ENCODE data around the gene CDC42EP2. TPM values are rescaled to one million over a fixed set of nuclear protein-coding genes. Genes with fewer than 3 reads are reported as not detected.

CDC42EP2 gene
- total and polyA plus RNA-seq, 11 donors, result 3.3 to 25.0 (median 10.3) TPM

DNA sequence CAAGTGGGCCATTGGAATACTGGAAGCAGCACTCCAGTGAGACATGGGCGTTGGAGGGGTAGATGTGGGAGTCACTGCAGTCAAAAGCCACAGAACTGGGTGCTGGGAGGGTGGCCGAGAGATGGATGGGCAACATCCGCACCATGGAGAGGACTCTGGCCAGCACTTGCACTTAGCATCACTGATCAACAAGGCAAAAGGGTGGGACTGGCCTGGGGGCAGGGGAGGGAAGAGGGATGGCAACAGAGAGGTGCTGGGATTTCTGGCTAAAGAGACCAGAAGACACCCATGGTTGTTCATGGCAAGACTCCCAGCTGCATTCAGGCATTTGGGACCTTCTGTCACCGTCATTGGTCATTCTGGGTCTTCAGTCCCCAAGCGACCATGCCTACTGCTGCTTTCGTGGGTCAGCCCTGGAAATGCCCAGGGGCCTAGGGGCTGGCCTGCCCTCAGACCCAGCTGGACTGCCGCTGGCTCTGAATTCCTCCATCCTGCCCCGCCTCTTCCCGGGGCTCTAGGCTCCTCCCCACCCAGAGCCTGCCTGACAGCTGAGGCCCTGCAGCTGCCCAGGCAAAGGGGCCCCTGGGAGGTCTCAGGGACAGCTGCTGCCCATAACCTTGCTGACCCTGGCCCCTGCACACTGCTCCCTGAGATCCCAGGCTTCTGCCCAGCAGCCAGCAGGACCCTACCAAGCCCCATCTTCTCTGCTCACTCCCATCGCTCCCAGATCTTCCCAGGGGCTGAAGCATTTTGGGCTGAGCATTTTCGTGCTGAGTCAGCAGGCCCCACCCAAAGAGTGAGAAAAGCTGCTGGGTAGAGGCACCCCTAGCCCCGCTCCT is 13.0 kb upstream of the CDC42EP2 start:
- H3K27me3 ChIP-seq, result no peaks in the 10 kb centered on the region
- TF ChIP-seq POLR2A (IDR thresholded peaks at IDR 0.05), result no peak
- TF ChIP-seq, protein P1, sequence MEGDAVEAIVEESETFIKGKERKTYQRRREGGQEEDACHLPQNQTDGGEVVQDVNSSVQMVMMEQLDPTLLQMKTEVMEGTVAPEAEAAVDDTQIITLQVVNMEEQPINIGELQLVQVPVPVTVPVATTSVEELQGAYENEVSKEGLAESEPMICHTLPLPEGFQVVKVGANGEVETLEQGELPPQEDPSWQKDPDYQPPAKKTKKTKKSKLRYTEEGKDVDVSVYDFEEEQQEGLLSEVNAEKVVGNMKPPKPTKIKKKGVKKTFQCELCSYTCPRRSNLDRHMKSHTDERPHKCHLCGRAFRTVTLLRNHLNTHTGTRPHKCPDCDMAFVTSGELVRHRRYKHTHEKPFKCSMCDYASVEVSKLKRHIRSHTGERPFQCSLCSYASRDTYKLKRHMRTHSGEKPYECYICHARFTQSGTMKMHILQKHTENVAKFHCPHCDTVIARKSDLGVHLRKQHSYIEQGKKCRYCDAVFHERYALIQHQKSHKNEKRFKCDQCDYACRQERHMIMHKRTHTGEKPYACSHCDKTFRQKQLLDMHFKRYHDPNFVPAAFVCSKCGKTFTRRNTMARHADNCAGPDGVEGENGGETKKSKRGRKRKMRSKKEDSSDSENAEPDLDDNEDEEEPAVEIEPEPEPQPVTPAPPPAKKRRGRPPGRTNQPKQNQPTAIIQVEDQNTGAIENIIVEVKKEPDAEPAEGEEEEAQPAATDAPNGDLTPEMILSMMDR (IDR thresholded peaks at IDR 0.05), result no peak
- DNase-seq (peak; percentile 73 to 86 (median 75)), ATAC-seq (peak in 3 of 4 donors; percentile 55 to 58 (median 58))
- peaks cover 0 to 1% (median 0%) of the 10 kb centered on the region in 9 donors for H3K36me3 ChIP-seq
- WGBS, 4 donors, result 50 to 66% (median 54%) methylated on average over 12 of the region's 12 CpGs
- H3K9me3 ChIP-seq, result no peaks in the 10 kb centered on the region
- H3K4me1 ChIP-seq, result peaks cover 0 to 46% (median 41%) of the 10 kb centered on the region in 12 donors
- H3K4me3 ChIP-seq, result no peak overlapping the region
- intact Hi-C loops (cut with DNase I), result no loop called here
- H3K27ac ChIP-seq, result peak overlapping the region in 11 of 12 donors; percentile 15 to 67 (median 57)

DNA sequence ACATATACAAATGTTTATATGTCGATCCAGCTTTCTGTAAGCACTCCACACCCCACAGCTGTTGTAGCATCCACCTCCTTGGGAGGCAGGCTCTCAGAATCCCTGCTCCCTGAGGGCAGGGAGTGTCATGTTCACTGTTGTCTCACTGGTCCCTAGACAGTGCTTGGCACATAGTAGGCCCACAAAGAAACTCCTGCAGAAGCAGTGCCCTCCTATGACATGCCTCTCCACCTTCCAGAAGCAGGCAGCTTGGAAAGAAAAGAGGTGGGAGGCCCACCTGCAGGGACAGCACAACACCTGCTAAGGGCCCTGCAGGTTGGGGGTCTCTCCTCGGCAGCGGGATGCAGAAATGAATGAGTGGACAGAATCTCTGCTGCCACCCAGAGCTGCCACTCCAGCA is 11.1 kb upstream of the CDC42EP2 start:
- no peaks in the 10 kb centered on the region for H3K27me3 ChIP-seq
- H3K36me3 ChIP-seq, result no peaks in the 10 kb centered on the region
- H3K9me3 ChIP-seq, result no peaks in the 10 kb centered on the region
- H3K4me3 ChIP-seq, result no peak overlapping the region
- no peak for TF ChIP-seq POLR2A (IDR thresholded peaks at IDR 0.05)
- TF ChIP-seq, protein P1 (IDR thresholded peaks at IDR 0.05), result no peak
- ATAC-seq (no peak), DNase-seq (no peak)
- WGBS, 4 donors, result 88 to 96% (median 92%) methylated on average over 3 of the region's 3 CpGs
- intact Hi-C loops (cut with DNase I), result no loop called here
- H3K27ac ChIP-seq, result no peak overlapping the region
- peaks cover 0 to 39% (median 32%) of the 10 kb centered on the region in 12 donors for H3K4me1 ChIP-seq

DNA sequence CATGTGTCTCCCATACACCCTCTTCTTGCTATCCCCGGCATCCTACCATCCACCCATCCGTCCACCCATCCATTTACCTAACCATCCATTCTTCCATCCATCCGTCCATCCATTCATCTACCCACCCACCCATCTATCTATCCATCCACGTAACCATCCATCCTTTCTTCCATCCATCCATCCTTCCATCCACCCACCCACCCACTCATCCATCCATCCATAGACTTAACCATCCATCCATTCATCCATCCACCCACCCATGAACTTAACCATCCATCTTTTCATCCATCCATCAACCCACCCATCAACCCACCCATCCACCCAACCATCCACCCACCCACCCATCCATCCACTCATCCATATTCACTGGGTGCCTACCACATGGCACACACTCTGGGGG is 10.6 kb upstream of the CDC42EP2 start:
- Histone ChIP-seq H3K27ac (peak overlapping the region in 1 of 12 donors; percentile 70), H3K36me3 (no peaks in the 10 kb centered on the region), H3K4me1 (peaks cover 0 to 39% (median 32%) of the 10 kb centered on the region in 12 donors), H3K4me3 (no peak overlapping the region), H3K9me3 (no peaks in the 10 kb centered on the region), H3K27me3 (no peaks in the 10 kb centered on the region)
- intact Hi-C loops (cut with DNase I), result no loop called here
- no peak for TF ChIP-seq POLR2A (IDR thresholded peaks at IDR 0.05)
- TF ChIP-seq, protein P1 (IDR thresholded peaks at IDR 0.05), result no peak
- 94 to 99% (median 98%) methylated on average over 4 of the region's 4 CpGs for WGBS, 4 donors
- ATAC-seq, result no peak
- no peak for DNase-seq

DNA sequence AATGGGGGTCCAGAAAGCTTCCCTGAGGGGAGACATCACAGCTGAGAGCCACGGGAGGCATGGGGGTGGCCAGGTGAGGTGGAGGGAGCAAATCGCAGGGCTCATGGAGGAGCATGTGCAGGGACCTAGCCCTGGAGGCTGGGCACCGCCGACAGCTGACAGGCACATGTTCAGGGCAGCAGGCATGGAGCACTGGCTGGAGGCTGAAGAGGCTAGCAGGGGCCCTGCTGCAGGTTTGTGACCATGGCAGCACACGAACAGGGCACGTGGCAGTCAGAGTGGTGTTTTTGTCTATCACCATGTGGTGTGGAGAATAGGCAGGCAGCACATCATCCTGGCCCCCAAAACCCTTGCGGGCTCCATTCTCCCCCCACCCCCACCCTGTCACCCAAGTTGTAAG is 10.1 kb upstream of the CDC42EP2 start:
- Histone ChIP-seq H3K9me3 (no peaks in the 10 kb centered on the region), H3K4me1 (peaks cover 0 to 37% (median 30%) of the 10 kb centered on the region in 12 donors), H3K27me3 (no peaks in the 10 kb centered on the region), H3K4me3 (no peak overlapping the region), H3K27ac (peak overlapping the region in 1 of 12 donors; percentile 70), H3K36me3 (no peaks in the 10 kb centered on the region)
- DNase-seq, result no peak
- WGBS, 4 donors, result 94 to 98% (median 95%) methylated on average over 6 to 7 of the region's 7 CpGs
- TF ChIP-seq, protein P1 (IDR thresholded peaks at IDR 0.05), result no peak
- no peak for TF ChIP-seq POLR2A (IDR thresholded peaks at IDR 0.05)
- intact Hi-C loops (cut with DNase I), result no loop called here
- ATAC-seq, result no peak
